Measurements from ENCODE around the gene UBE3B.

The UBE3B gene

GRCh38 chr12:109559601-109560000 lies 82.2 kb downstream of the UBE3B start:
- TF ChIP-seq CTCF (IDR thresholded peaks at IDR 0.05; ENCODE audit: low read length, missing control alignments): no peak
- no peak overlapping the region for H3K4me3 ChIP-seq (replicated peaks; ENCODE audit: low read depth, low read length)

GRCh38 chr12:109560867-109561710 lies 83.7 kb downstream of the UBE3B start:
- TF ChIP-seq CTCF (IDR thresholded peaks at IDR 0.05; ENCODE audit: low read length, missing control alignments): no peak
- no peak overlapping the region for H3K4me3 ChIP-seq (replicated peaks; ENCODE audit: low read depth, low read length)
- DNase-seq (ENCODE audit: low read depth): no peak

More at GRCh38 chr12:109559601-109560000, 82.2 kb downstream of the UBE3B start:
- no peak for DNase-seq (ENCODE audit: low read depth)

GRCh38 chr12:109561711-109562030 lies 84.2 kb downstream of the UBE3B start:
- no peak overlapping the region for H3K4me3 ChIP-seq (replicated peaks; ENCODE audit: low read depth, low read length)
- no peak for DNase-seq (ENCODE audit: low read depth)
- no peak for TF ChIP-seq CTCF (IDR thresholded peaks at IDR 0.05; ENCODE audit: low read length, missing control alignments)

GRCh38 chr12:109562871-109563270 lies 85.4 kb downstream of the UBE3B start:
- no peak for DNase-seq (ENCODE audit: low read depth)
- TF ChIP-seq CTCF (IDR thresholded peaks at IDR 0.05; ENCODE audit: low read length, missing control alignments): no peak
- no peak overlapping the region for H3K4me3 ChIP-seq (replicated peaks; ENCODE audit: low read depth, low read length)

- DNase-seq (ENCODE audit: low read depth): no peak
- TF ChIP-seq CTCF (IDR thresholded peaks at IDR 0.05; ENCODE audit: low read length, missing control alignments): no peak
- no peak overlapping the region for H3K4me3 ChIP-seq (replicated peaks; ENCODE audit: low read depth, low read length)
Observed at GRCh38 chr12:109563291-109564284, 86.2 kb downstream of the UBE3B start.

GRCh38 chr12:109566424-109566823 lies 89.0 kb downstream of the UBE3B start:
- DNase-seq (ENCODE audit: low read depth): no peak

More at GRCh38 chr12:109566424-109566823, 89.0 kb downstream of the UBE3B start:
- no peak overlapping the region for H3K4me3 ChIP-seq (replicated peaks; ENCODE audit: low read depth, low read length)
- no peak for TF ChIP-seq CTCF (IDR thresholded peaks at IDR 0.05; ENCODE audit: low read length, missing control alignments)
